Hypothalamus (tissue), 51 donors: ENCODE results near the gene ANO3.
A peak's percentile ranks its signal among the peaks of the same experiment; 100 is the strongest.
"Not testable (repeated sequence)": the region's sequence is repeated elsewhere in the genome, so short reads cannot be mapped to it uniquely, and the experiment has no call there.

ENCODE experiments used
- DNase-seq, 51 donors: peaks; one replicate each; lab custom pipeline; 2025; lab: John Stamatoyannopoulos, UW

Gene ANO3

GRCh38 chr11:26331911-26332571, at the start of gene ANO3:
Gene ANO3, plus strand, starts transcription at chr11:26332130. Its CDS starts 146 bp downstream, at chr11:26332276.
- peak in 43 of 51 donors; percentile 2 to 68 (median 35) for DNase-seq

DNA sequence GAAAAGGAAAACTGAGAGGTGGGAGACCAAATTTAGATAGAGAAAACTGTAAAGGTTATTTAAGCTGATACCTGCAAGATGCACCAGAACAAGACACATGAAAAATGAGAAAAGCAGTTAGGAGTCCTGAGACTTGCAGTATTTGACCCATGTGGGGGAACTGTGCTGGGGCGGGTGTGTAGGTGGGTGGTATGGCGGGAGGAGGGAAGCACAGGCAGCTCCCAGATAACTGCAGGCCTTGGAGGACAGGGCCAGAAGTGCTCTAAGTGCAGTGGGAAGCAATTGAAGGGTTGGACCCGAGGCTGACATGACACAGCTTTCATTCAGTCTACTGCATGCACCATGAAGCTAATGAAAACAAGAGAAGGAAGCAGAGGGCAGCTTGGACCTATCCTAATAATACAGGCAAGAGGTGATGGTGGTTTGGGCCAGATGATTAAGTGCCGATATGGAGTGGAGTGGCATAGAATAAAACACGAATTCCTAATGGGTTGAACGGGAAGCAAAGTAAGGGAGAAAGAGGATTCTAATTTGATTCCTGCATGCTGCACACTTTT, 48.0 kb upstream of the ANO3 start:
- no peak for DNase-seq

DNA sequence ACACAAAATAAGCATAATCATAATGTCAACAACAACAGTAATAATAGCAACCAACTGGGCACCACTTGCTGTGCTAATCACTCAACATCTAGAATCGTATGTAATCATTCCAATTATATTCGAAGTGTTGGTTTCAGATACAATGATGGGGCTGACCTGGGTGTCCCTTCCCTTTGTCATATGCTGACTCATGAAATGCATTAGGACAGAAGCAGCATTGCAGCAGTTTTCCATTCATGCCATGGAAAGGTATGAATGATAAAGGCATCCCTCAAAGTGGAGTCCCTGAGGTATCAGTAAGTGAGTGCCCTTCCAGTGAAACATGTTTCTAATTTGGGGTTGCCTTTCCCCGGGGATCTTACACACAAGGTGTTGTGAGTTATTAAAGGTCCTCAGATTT, 46.3 kb upstream of the ANO3 start:
- DNase-seq = no peak

GRCh38 chr11:26286472-26287066, 45.4 kb upstream of the ANO3 start:
- peak in 1 of 51 donors; percentile 1 for DNase-seq

DNA sequence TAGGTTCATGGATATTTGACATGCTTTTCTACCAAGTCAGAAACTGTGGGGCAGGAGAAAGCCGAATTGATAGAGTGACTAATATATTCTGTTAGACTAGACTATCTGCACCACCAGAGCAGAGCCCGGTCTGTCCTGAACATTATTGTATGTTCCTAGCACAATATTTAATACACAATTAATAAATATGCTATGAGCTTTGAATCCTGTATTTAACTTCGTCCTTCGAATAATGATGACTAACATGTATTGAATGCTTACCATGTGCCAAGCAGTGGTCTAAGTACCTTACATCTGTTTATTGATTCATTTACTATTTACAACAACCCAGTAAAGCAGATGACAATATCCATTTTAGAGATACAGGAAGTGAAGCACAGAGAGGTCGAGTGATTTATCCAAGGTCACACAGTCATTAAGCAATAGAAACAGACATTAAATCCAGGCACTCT, 44.8 kb upstream of the ANO3 start:
- DNase-seq = no peak

- peak in 6 of 51 donors; percentile 2 to 44 (median 6) for DNase-seq
Measured at GRCh38 chr11:26297189-26297975, 34.5 kb upstream of the ANO3 start.

GRCh38 chr11:26316372-26316771, 15.6 kb upstream of the ANO3 start:
- not testable (repeated sequence) for DNase-seq

DNA sequence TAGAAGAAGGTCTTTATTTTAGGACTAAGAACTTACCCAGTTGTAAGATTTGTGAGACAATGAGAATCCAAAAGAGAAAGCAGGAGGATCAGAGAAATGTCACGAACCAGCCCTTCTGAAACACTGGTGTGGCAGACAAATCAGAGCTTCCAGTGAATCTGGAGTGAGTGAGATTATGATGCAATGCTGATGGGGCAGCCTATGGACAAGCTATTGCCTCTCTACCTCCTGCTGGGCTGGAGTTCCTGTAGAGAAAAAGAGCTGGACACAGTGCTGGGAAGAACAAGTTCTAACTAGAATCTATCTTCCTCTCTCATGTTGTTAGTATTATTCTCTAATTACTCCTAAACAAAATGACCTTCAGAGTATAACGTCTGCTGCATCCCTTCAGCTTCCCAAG, 12.0 kb upstream of the ANO3 start:
- DNase-seq = no peak

- no peak for DNase-seq
Measured at GRCh38 chr11:26321516-26321915, 10.4 kb upstream of the ANO3 start.

GRCh38 chr11:26322335-26323067, 9.4 kb upstream of the ANO3 start:
- DNase-seq = no peak

- no peak for DNase-seq
Measured at GRCh38 chr11:26323837-26324236, 8.1 kb upstream of the ANO3 start.

GRCh38 chr11:26324270-26324669, 7.7 kb upstream of the ANO3 start:
- DNase-seq = no peak

DNA sequence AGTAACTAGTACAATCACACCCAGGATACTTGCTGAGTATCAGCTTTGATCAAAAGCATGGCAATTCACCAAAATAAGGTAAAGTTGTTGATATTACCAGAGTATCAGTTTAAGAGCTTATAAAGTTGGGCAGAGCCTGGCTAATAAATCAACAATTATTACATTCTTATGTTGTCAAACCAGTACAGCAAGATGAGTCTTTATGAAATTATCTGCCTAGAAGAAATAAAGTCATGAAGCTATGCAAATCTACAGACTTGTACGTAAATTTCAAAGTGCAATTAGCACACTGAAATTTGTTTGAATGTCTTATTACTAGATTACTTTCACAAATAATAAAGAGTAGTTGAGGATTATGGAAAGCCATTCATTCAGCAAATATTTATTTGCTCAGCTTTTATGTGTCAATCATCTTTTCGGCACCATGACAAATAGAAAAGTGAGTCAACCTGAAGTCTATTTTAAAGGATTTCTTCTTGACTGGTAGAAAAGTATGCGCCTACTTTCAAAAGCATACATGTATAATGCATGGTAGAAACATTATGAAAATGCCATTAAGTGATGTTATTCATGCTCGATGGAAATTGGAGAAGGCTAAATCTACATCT, 5.0 kb upstream of the ANO3 start:
- DNase-seq = no peak

- no peak for DNase-seq
Measured at GRCh38 chr11:26329206-26329605, 2.7 kb upstream of the ANO3 start.

DNA sequence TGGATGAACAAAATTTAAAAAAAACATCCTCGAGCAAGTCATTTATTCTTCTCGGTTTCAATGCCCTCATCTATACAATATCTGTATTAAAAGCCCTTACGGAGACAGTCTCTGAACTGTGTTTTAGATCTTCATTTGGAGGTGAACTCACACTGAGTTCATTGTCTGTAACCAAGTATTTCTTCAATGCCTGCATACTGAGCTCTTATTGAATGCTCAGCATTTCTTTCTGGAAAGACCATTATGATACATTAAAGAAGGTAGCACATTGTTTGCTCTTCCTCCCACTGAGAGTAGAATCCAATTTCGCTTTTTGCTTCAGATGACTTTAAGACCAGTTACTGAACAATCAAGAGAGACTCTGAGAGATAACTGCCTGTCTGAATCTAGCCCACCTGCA, 1.7 kb upstream of the ANO3 start:
- no peak for DNase-seq

DNA sequence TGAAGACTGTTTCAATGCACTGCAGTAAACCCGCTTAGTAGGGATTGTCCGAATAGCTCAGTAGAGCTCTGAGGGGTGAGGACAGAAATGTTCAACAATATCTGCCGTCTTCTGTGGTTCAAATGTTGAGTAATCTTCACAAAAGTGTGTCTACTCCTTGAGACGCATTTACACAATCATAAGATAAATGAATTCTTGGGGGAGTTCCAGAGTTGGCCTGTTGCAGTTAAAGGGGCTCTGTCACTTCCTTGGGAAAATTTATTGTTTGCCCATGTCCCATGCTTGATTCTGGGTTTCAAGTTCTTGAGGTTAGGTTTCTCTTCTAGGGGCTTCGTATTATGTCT, 614 bp downstream of the ANO3 start:
- DNase-seq = no peak

DNA sequence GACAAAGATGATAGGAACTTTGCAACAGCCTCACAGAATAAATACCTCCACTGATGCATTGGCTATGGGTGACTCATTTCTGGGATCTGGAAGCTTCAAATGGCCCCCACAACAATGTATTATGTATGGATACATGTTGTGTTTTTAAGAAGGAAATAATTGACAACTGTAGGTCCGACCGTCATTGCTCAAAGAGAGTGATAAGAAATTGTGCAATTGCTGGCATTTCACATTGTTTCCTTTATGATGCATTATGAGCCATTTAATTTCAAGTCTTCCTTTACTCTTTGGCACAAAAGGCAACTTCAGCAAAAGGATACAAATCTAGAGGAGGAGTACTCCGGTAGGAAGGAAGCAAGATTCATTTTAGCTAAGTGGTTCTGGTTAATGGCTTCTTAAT, 2.0 kb downstream of the ANO3 start:
- DNase-seq = peak in 1 of 51 donors; percentile 15

GRCh38 chr11:26335903-26336302, 4.0 kb downstream of the ANO3 start:
- peak in 1 of 51 donors; percentile 9 for DNase-seq

DNA sequence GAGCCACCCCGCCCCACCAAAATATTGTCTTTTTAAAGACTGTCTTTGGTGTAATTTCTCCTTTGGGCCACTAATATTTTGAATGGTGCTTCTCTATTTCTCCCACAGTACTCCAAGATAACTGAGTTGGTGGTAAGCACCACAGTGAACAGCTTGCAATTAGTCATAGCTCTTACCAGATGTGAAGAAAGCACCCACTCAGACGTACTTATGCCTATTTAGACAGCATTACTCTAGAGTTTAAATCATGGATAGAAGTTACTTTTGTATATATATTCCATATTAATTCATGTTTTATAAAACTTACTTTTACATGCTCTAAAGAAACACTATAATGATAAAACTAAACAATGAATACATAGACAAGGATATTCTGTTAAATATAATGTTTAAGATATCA, 12.7 kb downstream of the ANO3 start:
- no peak for DNase-seq

GRCh38 chr11:26348776-26349175, 16.8 kb downstream of the ANO3 start:
- DNase-seq = no peak
